Measurements from ENCODE around the gene TECPR1.

- TF ChIP-seq CTCF (IDR thresholded peaks at IDR 0.05) (no peak), EZH2 (IDR thresholded peaks at IDR 0.05; ENCODE audit: borderline replicate concordance, insufficient read depth, low read depth, low read length, poor library complexity, severe bottlenecking) (no peak)
Measured at GRCh38 chr7:98234429-98235147, 17.4 kb downstream of the TECPR1 start.

Measured in B cell (primary cell).